ENCODE data around the gene PCDH1.

GRCh38 chr5:141850786-141851185, 27.4 kb downstream of the PCDH1 start:
- TF ChIP-seq EZH2phosphoT487 (IDR thresholded peaks at IDR 0.05; ENCODE audit: borderline replicate concordance) (no peak), CTCF (conservative IDR thresholded peaks at IDR 0.05; ENCODE audit: low read length) (no peak)
